Smooth muscle cell (in vitro differentiated cells): ENCODE results near the gene GAST. TPM values are rescaled to one million over a fixed set of nuclear protein-coding genes. Genes with fewer than 3 reads are reported as not detected.

Experiments used
- DNase-seq: peaks from one replicate; lab custom pipeline; 2025; ENCODE audit not compliant: unreplicated experiment; lab: John Stamatoyannopoulos, UW
- H2AFZ ChIP-seq: fragments of 200-600 bp; sonication (generic); 2 replicates; pipeline ENCODE4 v1.6.0; 2016; ENCODE audit warnings: antibody characterized with exemption, low read depth, mild to moderate bottlenecking
- H3F3A ChIP-seq: fragments of 200-600 bp; sonication (generic); 2 replicates; pipeline ENCODE4 v1.6.0; 2017; ENCODE audit warnings: antibody characterized with exemption, low read depth
- H3K27ac ChIP-seq: fragments of 200-600 bp; sonication (generic); 2 replicates; pipeline ENCODE4 v1.5.1; 2016; ENCODE audit warnings: low read depth, mild to moderate bottlenecking
- H3K27me3 ChIP-seq: fragments of 200-600 bp; sonication (generic); 2 replicates; pipeline ENCODE4 v1.6.1; 2016; ENCODE audit warnings: low read depth, mild to moderate bottlenecking
- H3K36me3 ChIP-seq: fragments of 200-600 bp; sonication (generic); 2 replicates; pipeline ENCODE4 v1.5.1; 2016; ENCODE audit warnings: low read depth
- H3K4me1 ChIP-seq: fragments of 200-600 bp; sonication (generic); 2 replicates; pipeline ENCODE4 v1.5.1; 2016; ENCODE audit warnings: low read depth
- H3K4me2 ChIP-seq: fragments of 200-600 bp; sonication (generic); 2 replicates; pipeline ENCODE4 v1.6.0; 2016; ENCODE audit warnings: mild to moderate bottlenecking
- H3K4me3 ChIP-seq: fragments of 200-600 bp; sonication (generic); 2 replicates; pipeline ENCODE4 v1.5.1; 2016; ENCODE audit warnings: mild to moderate bottlenecking
- H3K79me2 ChIP-seq: fragments of 200-600 bp; sonication (generic); 2 replicates; pipeline ENCODE4 v1.6.0; 2016; ENCODE audit warnings: low read depth, mild to moderate bottlenecking
- H3K9ac ChIP-seq: fragments of 200-600 bp; sonication (generic); 2 replicates; pipeline ENCODE4 v1.6.0; 2016; ENCODE audit warnings: low read depth
- H3K9me3 ChIP-seq: fragments of 200-600 bp; sonication (generic); replicated peaks from 2 replicates; pipeline ENCODE4 v1.5.1; 2016; ENCODE audit warnings: low read depth
- H4K20me1 ChIP-seq: fragments of 200-600 bp; sonication (generic); 2 replicates; pipeline ENCODE4 v1.6.0; 2016; ENCODE audit warnings: low read depth
- CTCF ChIP-seq: fragments of 200-600 bp; sonication (generic); IDR thresholded peaks from 2 replicates; pipeline ENCODE4 v1.5.1; 2017; ENCODE audit warnings: borderline replicate concordance, mild to moderate bottlenecking, antibody characterized with exemption; ENCODE audit not compliant: insufficient read depth, poor library complexity, severe bottlenecking
- WGBS: methylation state at CpG from one replicate; pipeline ENCODE4 v1.1.7; 2016; ENCODE audit warnings: low lambda C conversion rate; 5-methylcytosine and 5-hydroxymethylcytosine counted together
- polyA plus RNA-seq: library from polyadenylated mRNA; unstranded; fragments of >200 nt; fragmentation: Nextera tagmentation; extraction: Ambion mirVana; gene quantifications from 2 replicates; pipeline ENCODE4 v1.2.1, GENCODE V29; 2016
- total RNA-seq: library from RNA; depleted of rRNA; stranded (reverse); fragments of >200 nt; gene quantifications from 2 replicates; pipeline ENCODE4 v1.2.3, GENCODE V29; 2014

The GAST gene
- total and polyA plus RNA-seq, 2 experiments from 2014 or later, result 1.2 TPM; not detected in 1

- DNase-seq, result no peak
- H3K9me3 ChIP-seq, result no peaks in the 10 kb centered on the region
- H3K4me3 ChIP-seq, result no peak overlapping the region
- no peak overlapping the region for H3K9ac ChIP-seq
- WGBS, result 78% methylated on average over 15 of the region's 17 CpGs
- peaks cover 58% of the 10 kb centered on the region for H3K27me3 ChIP-seq
- no peak overlapping the region for H3K4me2 ChIP-seq
- TF ChIP-seq CTCF, result no peak
- H4K20me1 ChIP-seq, result no peaks in the 10 kb centered on the region
- peaks cover 11% of the 10 kb centered on the region for H3K4me1 ChIP-seq
- no peaks in the 10 kb centered on the region for H3F3A ChIP-seq
- no peak overlapping the region for H3K27ac ChIP-seq
- no peaks in the 10 kb centered on the region for H3K79me2 ChIP-seq
- no peak overlapping the region for H2AFZ ChIP-seq
- H3K36me3 ChIP-seq, result no peaks in the 10 kb centered on the region
Observed at GRCh38 chr17:41736983-41737679, 25.0 kb downstream of the GAST start.

GRCh38 chr17:41737680-41738023, 25.5 kb downstream of the GAST start:
- no peaks in the 10 kb centered on the region for H4K20me1 ChIP-seq
- no peaks in the 10 kb centered on the region for H3F3A ChIP-seq
- WGBS, result 52% methylated on average over 5 of the region's 5 CpGs
- H3K4me3 ChIP-seq, result no peak overlapping the region
- no peaks in the 10 kb centered on the region for H3K36me3 ChIP-seq
- no peak for DNase-seq
- no peak overlapping the region for H3K9ac ChIP-seq
- H2AFZ ChIP-seq, result no peak overlapping the region
- no peak overlapping the region for H3K4me2 ChIP-seq
- H3K9me3 ChIP-seq, result no peaks in the 10 kb centered on the region
- no peak overlapping the region for H3K27ac ChIP-seq
- peaks cover 52% of the 10 kb centered on the region for H3K27me3 ChIP-seq
- no peak for TF ChIP-seq CTCF
- H3K79me2 ChIP-seq, result no peaks in the 10 kb centered on the region
- H3K4me1 ChIP-seq, result peaks cover 11% of the 10 kb centered on the region

- no peak overlapping the region for H3K27ac ChIP-seq
- DNase-seq, result peak; percentile 40
- no peaks in the 10 kb centered on the region for H3F3A ChIP-seq
- TF ChIP-seq CTCF, result peak; percentile 99
- H3K79me2 ChIP-seq, result no peaks in the 10 kb centered on the region
- H3K9ac ChIP-seq, result no peak overlapping the region
- no peak overlapping the region for H3K4me3 ChIP-seq
- no peaks in the 10 kb centered on the region for H3K36me3 ChIP-seq
- peaks cover 11% of the 10 kb centered on the region for H3K4me1 ChIP-seq
- H4K20me1 ChIP-seq, result no peaks in the 10 kb centered on the region
- no peak overlapping the region for H3K4me2 ChIP-seq
- no peak overlapping the region for H2AFZ ChIP-seq
- no peaks in the 10 kb centered on the region for H3K9me3 ChIP-seq
- H3K27me3 ChIP-seq, result peaks cover 46% of the 10 kb centered on the region
- WGBS, result 25% methylated on average over 10 of the region's 10 CpGs
Observed at GRCh38 chr17:41738077-41738800, 26.1 kb downstream of the GAST start.
